SK-N-SH (cell line): ENCODE data around the gene POLR2J.
"Not testable (repeated sequence)": the region's sequence is repeated elsewhere in the genome, so short reads cannot be mapped to it uniquely, and the experiment has no call there.

Experiments used
- CTCF ChIP-seq: fragments of 200-600 bp; sonication (generic); IDR thresholded peaks from 2 replicates; pipeline ENCODE4 v1.6.1; 2017; ENCODE audit warnings: antibody characterized with exemption, mild to moderate bottlenecking, moderate library complexity
- EP300 ChIP-seq, 2 experiments: IDR thresholded peaks; 2 replicates each; pipeline versions ENCODE4 v1.4.0 to v1.6.1; 2012; ENCODE audit warnings: borderline replicate concordance in 1 of 2, low read depth in 1 of 2, low read length in 1 of 2
- EZH2phosphoT487 ChIP-seq: fragments of 200-600 bp; sonication (generic); IDR thresholded peaks from 2 replicates; pipeline ENCODE4 v1.6.1; 2017; ENCODE audit warnings: low read depth, mixed run types, mild to moderate bottlenecking, antibody characterized with exemption, moderate library complexity, borderline replicate concordance
- FOXM1 ChIP-seq: IDR thresholded peaks from 2 replicates; pipeline ENCODE4 v1.4.0; 2012; ENCODE audit warnings: low read depth, mild to moderate bottlenecking
- GATA2 ChIP-seq: sonication (generic); formaldehyde crosslinking; IDR thresholded peaks from 2 replicates; pipeline ENCODE4 v1.5.0; 2020; ENCODE audit warnings: mild to moderate bottlenecking, missing genetic modification reagents
- IRF3 ChIP-seq: fragments of 150-350 bp; IDR thresholded peaks from 2 replicates; pipeline ENCODE4 v1.6.1; 2016; ENCODE audit warnings: mild to moderate bottlenecking, low read depth, low read length
- JUND ChIP-seq: IDR thresholded peaks from 2 replicates; pipeline ENCODE4 v1.4.0; 2012
- MXI1 ChIP-seq: IDR thresholded peaks from 2 replicates; pipeline ENCODE4 v1.6.1; 2012; ENCODE audit warnings: mild to moderate bottlenecking, low read depth, low read length, improper control_type of control experiment
- POLR2AphosphoS5 ChIP-seq: IDR thresholded peaks from 2 replicates; pipeline ENCODE4 v1.6.1; 2012; ENCODE audit warnings: low read depth, low read length
- SMC3 ChIP-seq: IDR thresholded peaks from 2 replicates; pipeline ENCODE4 v1.6.1; 2012; ENCODE audit warnings: low read depth, low read length, improper control_type of control experiment
- TEAD4 ChIP-seq: IDR thresholded peaks from 2 replicates; pipeline ENCODE4 v1.4.0; 2012; ENCODE audit warnings: mild to moderate bottlenecking, borderline replicate concordance; ENCODE audit not compliant: insufficient read depth
- TF ChIP-seq, protein P1 (sequence below): IDR thresholded peaks from 2 replicates; pipeline ENCODE4 v1.4.0; 2012; ENCODE audit warnings: low read depth, borderline replicate concordance
- TF ChIP-seq, protein P2 (sequence below): IDR thresholded peaks from 2 replicates; pipeline ENCODE4 v1.6.1; 2012; ENCODE audit warnings: mild to moderate bottlenecking, low read depth, low read length, moderate library complexity
- TF ChIP-seq, protein P3 (sequence below): IDR thresholded peaks from 2 replicates; pipeline ENCODE4 v1.4.0; 2012; ENCODE audit warnings: low read depth

GRCh38 chr7:102496861-102497260, 18.1 kb upstream of the POLR2J start:
- TF ChIP-seq, protein P1, sequence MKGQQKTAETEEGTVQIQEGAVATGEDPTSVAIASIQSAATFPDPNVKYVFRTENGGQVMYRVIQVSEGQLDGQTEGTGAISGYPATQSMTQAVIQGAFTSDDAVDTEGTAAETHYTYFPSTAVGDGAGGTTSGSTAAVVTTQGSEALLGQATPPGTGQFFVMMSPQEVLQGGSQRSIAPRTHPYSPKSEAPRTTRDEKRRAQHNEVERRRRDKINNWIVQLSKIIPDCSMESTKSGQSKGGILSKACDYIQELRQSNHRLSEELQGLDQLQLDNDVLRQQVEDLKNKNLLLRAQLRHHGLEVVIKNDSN = not testable (repeated sequence)
- TF ChIP-seq, protein P2, sequence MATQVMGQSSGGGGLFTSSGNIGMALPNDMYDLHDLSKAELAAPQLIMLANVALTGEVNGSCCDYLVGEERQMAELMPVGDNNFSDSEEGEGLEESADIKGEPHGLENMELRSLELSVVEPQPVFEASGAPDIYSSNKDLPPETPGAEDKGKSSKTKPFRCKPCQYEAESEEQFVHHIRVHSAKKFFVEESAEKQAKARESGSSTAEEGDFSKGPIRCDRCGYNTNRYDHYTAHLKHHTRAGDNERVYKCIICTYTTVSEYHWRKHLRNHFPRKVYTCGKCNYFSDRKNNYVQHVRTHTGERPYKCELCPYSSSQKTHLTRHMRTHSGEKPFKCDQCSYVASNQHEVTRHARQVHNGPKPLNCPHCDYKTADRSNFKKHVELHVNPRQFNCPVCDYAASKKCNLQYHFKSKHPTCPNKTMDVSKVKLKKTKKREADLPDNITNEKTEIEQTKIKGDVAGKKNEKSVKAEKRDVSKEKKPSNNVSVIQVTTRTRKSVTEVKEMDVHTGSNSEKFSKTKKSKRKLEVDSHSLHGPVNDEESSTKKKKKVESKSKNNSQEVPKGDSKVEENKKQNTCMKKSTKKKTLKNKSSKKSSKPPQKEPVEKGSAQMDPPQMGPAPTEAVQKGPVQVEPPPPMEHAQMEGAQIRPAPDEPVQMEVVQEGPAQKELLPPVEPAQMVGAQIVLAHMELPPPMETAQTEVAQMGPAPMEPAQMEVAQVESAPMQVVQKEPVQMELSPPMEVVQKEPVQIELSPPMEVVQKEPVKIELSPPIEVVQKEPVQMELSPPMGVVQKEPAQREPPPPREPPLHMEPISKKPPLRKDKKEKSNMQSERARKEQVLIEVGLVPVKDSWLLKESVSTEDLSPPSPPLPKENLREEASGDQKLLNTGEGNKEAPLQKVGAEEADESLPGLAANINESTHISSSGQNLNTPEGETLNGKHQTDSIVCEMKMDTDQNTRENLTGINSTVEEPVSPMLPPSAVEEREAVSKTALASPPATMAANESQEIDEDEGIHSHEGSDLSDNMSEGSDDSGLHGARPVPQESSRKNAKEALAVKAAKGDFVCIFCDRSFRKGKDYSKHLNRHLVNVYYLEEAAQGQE = not testable (repeated sequence)
- not testable (repeated sequence) for TF ChIP-seq CTCF; GATA2 (CRISPR knock-in tag); EZH2phosphoT487; IRF3; SMC3; TEAD4; FOXM1; POLR2AphosphoS5; MXI1; JUND; EP300 (IDR thresholded peaks at IDR 0.05; ENCODE audit: borderline replicate concordance in 1 of 2, low read depth in 1 of 2, low read length in 1 of 2)
- TF ChIP-seq, protein P3, sequence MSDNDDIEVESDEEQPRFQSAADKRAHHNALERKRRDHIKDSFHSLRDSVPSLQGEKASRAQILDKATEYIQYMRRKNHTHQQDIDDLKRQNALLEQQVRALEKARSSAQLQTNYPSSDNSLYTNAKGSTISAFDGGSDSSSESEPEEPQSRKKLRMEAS = not testable (repeated sequence)
